Psoas muscle (tissue), 8 donors: ENCODE results near the gene VAV2. TPM values are rescaled to one million over a fixed set of nuclear protein-coding genes. Genes with fewer than 3 reads are reported as not detected.

Experiments
- ATAC-seq, 4 donors: fragments of 200-7000 bp; cut with Tn5 transposase; one replicate each; pipeline ENCODE4 v1.9.1; 2020; ENCODE audit warnings: moderate library complexity in 3 of 4, mild to moderate bottlenecking in 2 of 4
- DNase-seq, 2 donors: peaks; one replicate each; pipeline ENCODE4 v3.0.0-alpha.2; 2020
- H3K27ac ChIP-seq: fragments of 200-600 bp; one replicate; pipeline ENCODE4 v1.8.0; 2022
- H3K27me3 ChIP-seq, 3 donors: fragments of 200-600 bp in 1 of 3; one replicate each; pipeline versions ENCODE4 v1.6.1 to v1.8.0; 2013 to 2022; ENCODE audit warnings: low read length in 2 of 3, mild to moderate bottlenecking in 2 of 3, moderate library complexity in 1 of 3; ENCODE audit not compliant: insufficient read depth in 3 of 3
- H3K36me3 ChIP-seq, 2 donors: fragments of 200-600 bp in 1 of 2; one replicate each; pipeline versions ENCODE4 v1.6.1 to v1.8.0; 2013 to 2022; ENCODE audit warnings: low read depth in 1 of 2, mild to moderate bottlenecking in 1 of 2, moderate library complexity in 1 of 2; ENCODE audit not compliant: insufficient read depth in 1 of 2
- H3K4me1 ChIP-seq: fragments of 200-600 bp; one replicate; pipeline ENCODE4 v1.8.0; 2022
- H3K4me3 ChIP-seq: fragments of 200-600 bp; one replicate; pipeline ENCODE4 v1.8.0; 2022; ENCODE audit warnings: mild to moderate bottlenecking
- H3K9me3 ChIP-seq: fragments of 200-600 bp; one replicate; pipeline ENCODE4 v1.8.0; 2022
- WGBS, 3 donors: extraction: QIAGEN DNeasy Blood & Tissue Kit; methylation state at CpG; one replicate each; pipeline versions ENCODE4 v1.1.6 to v1.1.7; 2013; 5-methylcytosine and 5-hydroxymethylcytosine counted together
- intact Hi-C, 2 donors: fragments of 100-400 bp; cut with DNase I; formaldehyde crosslinking; loops; one replicate each; pipeline versions ENCODE4 v1.11.0 to v1.14.2; 2022
- polyA plus RNA-seq, 3 donors: library from polyadenylated mRNA; stranded (reverse); fragments of 200-250 nt; gene quantifications; one replicate each; pipeline ENCODE4 v1.2.3, GENCODE V29; 2013
- total RNA-seq, 4 donors: library from RNA; stranded (reverse); fragmentation: NEBNext Ultra II Directional in 2 of 4; extraction: Animal tissue kit (Norgen Biotek cat#: 25700) in 2 of 4; gene quantifications; one replicate each; pipeline versions ENCODE4 v1.2.1 to v1.2.4, GENCODE V29; 2021 to 2023
- TF ChIP-seq, protein P1 (sequence below): fragments of 200-600 bp; IDR thresholded peaks from one replicate; pipeline ENCODE4 v1.8.0; 2022; ENCODE audit warnings: antibody characterized with exemption
- donor health status: healthy with polysubstance abuse.
- donor health status: DM: no; HTN: no; CAD: no; lungs with moderate emphysema.
- donor health status: Bipolar disorder and iron deficiency.
- donor health status: healthy.
- donor health status: DM: yes; HTN: yes; CAD: no.
- donor health status: DM: no; HTN: no; CAD: no.
- donor health status: DM: no; HTN: no; CAD: no.
- donor health status: DM: yes; HTN: yes; CAD: no.

The VAV2 gene
- total and polyA plus RNA-seq, 7 donors: 0.70 to 2.9 (median 1.4) TPM

DNA sequence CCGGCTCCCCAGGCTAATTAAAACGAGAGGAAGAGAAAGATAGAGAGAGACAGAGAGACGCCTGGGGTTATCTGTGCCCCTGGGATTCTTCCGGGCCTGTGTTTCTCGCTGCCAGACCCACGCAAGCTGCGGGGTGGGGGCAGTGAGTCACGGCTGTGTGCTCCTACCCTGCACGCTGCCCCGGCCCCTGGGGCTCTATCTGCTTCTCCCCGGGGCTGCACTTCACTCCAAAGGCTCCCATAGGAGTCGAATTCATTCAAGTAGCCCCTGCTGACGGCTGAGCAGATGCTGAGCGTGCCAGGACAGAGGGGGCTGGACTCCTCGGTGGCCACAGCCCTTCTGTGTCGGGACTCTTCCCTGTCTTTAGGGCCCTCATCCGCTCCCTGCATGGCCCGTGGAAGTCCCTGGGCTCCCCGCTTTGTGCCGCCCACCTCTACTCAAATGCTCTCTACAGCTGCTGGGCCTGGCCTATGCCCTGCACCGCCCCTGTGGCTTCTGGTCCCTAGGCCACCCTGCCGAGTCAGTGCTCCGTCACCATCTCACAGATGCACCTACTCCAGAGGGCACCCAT is 276.7 kb downstream of the VAV2 start:
- 59 to 69% (median 66%) methylated on average over 23 of the region's 23 CpGs for WGBS, 3 donors
- H3K27ac ChIP-seq: no peak overlapping the region
- H3K27me3 ChIP-seq: peaks cover 0 to 27% (median 10%) of the 10 kb centered on the region in 3 donors
- ATAC-seq (peak in 3 of 4 donors; percentile 14 to 35 (median 31)), DNase-seq (peak in 1 of 2 donors; percentile 59)
- H3K9me3 ChIP-seq: no peaks in the 10 kb centered on the region
- H3K4me3 ChIP-seq: no peak overlapping the region
- intact Hi-C loops: no loop called here
- H3K36me3 ChIP-seq: no peaks in the 10 kb centered on the region
- TF ChIP-seq, protein P1, sequence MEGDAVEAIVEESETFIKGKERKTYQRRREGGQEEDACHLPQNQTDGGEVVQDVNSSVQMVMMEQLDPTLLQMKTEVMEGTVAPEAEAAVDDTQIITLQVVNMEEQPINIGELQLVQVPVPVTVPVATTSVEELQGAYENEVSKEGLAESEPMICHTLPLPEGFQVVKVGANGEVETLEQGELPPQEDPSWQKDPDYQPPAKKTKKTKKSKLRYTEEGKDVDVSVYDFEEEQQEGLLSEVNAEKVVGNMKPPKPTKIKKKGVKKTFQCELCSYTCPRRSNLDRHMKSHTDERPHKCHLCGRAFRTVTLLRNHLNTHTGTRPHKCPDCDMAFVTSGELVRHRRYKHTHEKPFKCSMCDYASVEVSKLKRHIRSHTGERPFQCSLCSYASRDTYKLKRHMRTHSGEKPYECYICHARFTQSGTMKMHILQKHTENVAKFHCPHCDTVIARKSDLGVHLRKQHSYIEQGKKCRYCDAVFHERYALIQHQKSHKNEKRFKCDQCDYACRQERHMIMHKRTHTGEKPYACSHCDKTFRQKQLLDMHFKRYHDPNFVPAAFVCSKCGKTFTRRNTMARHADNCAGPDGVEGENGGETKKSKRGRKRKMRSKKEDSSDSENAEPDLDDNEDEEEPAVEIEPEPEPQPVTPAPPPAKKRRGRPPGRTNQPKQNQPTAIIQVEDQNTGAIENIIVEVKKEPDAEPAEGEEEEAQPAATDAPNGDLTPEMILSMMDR: no peak
- H3K4me1 ChIP-seq: no peaks in the 10 kb centered on the region

DNA sequence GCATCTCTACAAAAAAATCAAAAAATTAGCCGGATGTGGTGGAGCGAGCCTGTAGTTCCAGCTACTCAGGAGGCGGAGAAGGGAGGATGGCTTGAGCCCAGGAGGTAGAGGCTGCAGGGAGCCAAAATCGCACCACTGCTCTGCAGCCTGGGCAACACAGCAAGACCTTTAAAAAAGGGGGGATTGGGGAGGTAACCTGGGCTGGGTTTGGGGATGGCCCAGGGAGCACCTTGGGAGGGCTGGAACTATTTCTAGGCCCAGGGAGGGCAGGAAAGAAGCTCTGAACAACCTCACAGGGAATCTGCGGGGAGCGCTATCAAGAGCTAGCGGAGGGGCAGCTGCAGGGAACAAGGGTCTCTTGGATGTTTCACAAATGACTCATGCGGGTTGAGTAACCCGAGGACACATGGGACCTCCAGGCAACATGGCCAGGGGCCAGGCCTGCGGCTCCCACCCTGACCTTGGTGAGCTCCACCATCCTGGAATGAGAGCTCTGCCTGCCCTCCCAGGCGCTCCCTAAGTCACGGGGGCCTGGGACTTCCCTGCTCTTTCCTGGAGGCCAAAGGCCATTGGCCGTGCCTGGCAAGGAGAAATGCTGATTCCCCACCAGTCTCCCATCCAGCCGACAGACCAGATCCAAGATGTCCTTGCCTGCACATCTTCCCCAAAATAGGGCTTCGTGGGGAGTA is 277.4 kb downstream of the VAV2 start:
- intact Hi-C loops: no loop called here
- WGBS, 3 donors: 63 to 78% (median 70%) methylated on average over 13 to 15 of the region's 15 CpGs
- Histone ChIP-seq H3K4me1 (no peaks in the 10 kb centered on the region), H3K36me3 (no peaks in the 10 kb centered on the region), H3K27ac (no peak overlapping the region), H3K9me3 (no peaks in the 10 kb centered on the region), H3K27me3 (peaks cover 0 to 27% (median 10%) of the 10 kb centered on the region in 3 donors), H3K4me3 (no peak overlapping the region)
- TF ChIP-seq, protein P1: no peak
- peak; percentile 50 to 70 for DNase-seq
- ATAC-seq: peak; percentile 39 to 55 (median 41)

DNA sequence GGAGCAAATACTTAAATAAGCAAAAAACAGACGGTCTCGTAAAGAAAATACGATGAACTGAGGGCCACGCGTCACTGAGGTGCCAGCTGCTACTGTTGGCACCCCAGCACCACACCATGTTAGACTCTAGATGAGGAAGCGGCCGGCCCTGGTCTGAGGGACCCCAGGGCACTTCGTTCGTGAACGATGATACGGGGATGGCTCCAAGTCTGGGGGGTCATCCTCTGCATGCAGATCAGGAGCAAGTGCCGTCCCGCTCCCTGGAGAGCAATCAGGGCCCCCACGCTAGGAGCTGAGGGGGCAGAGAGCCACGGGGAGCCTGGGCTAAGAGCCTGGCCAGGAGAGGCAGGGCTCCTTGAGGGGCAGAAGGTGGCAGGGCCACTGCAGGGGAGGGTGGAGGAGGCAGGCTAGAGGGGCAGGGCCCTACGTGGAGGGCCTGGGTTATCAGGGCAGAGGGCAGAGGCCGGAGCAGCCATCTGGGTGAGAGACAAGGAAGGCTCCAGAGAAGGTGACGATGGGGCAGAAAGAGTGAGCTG is 278.1 kb downstream of the VAV2 start:
- Histone ChIP-seq H3K4me1 (no peaks in the 10 kb centered on the region), H3K36me3 (no peaks in the 10 kb centered on the region), H3K27ac (no peak overlapping the region), H3K9me3 (no peaks in the 10 kb centered on the region), H3K4me3 (no peak overlapping the region), H3K27me3 (peaks cover 0 to 27% (median 10%) of the 10 kb centered on the region in 3 donors)
- intact Hi-C loops: no loop called here
- ATAC-seq (no peak), DNase-seq (no peak)
- 88 to 89% (median 88%) methylated on average over 18 of the region's 18 CpGs for WGBS, 3 donors
- TF ChIP-seq, protein P1: no peak

DNA sequence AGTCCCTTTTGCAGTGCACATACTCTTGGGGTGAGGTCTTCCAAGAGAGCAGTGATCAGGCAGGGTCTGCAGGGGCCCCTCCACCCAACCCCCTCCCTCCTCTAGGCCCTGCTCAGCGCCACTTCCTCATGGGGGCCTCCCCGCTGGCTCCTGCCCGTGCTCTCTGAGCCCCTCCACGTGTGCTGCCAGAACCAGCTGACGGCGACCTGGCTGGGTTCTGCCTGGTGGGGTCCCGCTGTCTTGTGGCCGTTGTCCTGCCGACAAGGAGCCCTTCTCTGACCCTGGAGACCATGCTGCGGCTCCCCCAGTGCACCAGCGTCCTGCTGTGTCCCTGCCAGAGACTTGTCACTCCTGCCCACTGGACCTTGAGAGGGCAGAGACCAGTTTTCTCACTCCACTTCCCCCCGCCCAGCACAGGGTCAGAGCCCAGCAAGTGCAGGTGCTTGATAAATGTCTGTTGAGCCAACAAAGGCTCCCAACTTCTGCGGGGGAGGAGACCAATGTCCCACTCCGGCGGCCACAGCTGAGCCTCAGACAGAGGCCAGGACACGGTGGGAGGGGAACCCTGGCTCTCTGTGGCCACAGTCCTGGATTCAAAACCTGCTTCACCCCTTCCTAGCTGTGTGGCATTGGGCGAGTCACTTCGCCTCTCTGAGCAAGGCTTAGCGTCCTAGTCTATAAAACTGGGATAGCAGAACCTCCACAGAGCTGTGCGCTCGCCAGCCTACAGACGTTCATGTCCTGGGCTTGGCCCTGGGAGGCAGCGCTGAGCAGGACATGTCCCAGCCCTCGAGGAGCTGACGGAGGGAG is 278.8 kb downstream of the VAV2 start:
- H3K4me3 ChIP-seq: no peak overlapping the region
- intact Hi-C loops: no loop called here
- TF ChIP-seq, protein P1: no peak
- DNase-seq (no peak), ATAC-seq (no peak)
- WGBS, 3 donors: 79 to 85% (median 83%) methylated on average over 25 of the region's 25 CpGs
- no peak overlapping the region for H3K27ac ChIP-seq
- no peaks in the 10 kb centered on the region for H3K9me3 ChIP-seq
- peaks cover 0 to 27% (median 10%) of the 10 kb centered on the region in 3 donors for H3K27me3 ChIP-seq
- no peaks in the 10 kb centered on the region for H3K36me3 ChIP-seq
- no peaks in the 10 kb centered on the region for H3K4me1 ChIP-seq
